PC-9 (cell line): ENCODE data around the gene BTNL8. TPM values are rescaled to one million over a fixed set of nuclear protein-coding genes. Genes with fewer than 3 reads are reported as not detected.
"Not testable (repeated sequence)": the region's sequence is repeated elsewhere in the genome, so short reads cannot be mapped to it uniquely, and the experiment has no call there.

Experiments used
- BruUV-seq: library from RNA; stranded (reverse); fragments of 400-500 nt; replicated peaks from 2 replicates; lab custom pipeline; 2021; lab: Mats Ljungman, UMichigan
- CTCF ChIA-PET: fragments of 300-600 bp; sonication (Branson Sonifier 250); formaldehyde crosslinking; loops from one replicate; lab custom pipeline; 2022; ENCODE audit warnings: antibody characterized with exemption; lab: Charles Lee
- POLR2A ChIA-PET: fragments of 300-600 bp; sonication (Branson Sonifier 250); formaldehyde crosslinking; loops from one replicate; lab custom pipeline; 2022; ENCODE audit warnings: antibody characterized with exemption; ENCODE audit not compliant: unreplicated experiment; lab: Charles Lee
- DNase-seq, 2 experiments: peaks; one replicate each; pipeline versions ENCODE4 v3.0.0 to v3.0.0-alpha.2; 2015 to 2022; ENCODE audit warnings: mixed read lengths in 1 of 2
- H2AFZ ChIP-seq: fragments of 200-600 bp; sonication (generic); 2 replicates; pipeline ENCODE4 v1.8.1; 2017; ENCODE audit warnings: antibody characterized with exemption
- H3F3A ChIP-seq: fragments of 200-600 bp; sonication (generic); 2 replicates; pipeline ENCODE4 v1.8.1; 2017; ENCODE audit warnings: antibody characterized with exemption, mild to moderate bottlenecking, low read depth; ENCODE audit not compliant: insufficient read depth
- H3K27ac ChIP-seq: fragments of 200-600 bp; sonication (generic); 2 replicates; pipeline ENCODE4 v1.6.1; 2016; ENCODE audit warnings: mixed run types
- H3K27me3 ChIP-seq: fragments of 200-600 bp; sonication (generic); 2 replicates; pipeline ENCODE4 v1.6.1; 2016; ENCODE audit warnings: low read depth, mixed run types; ENCODE audit not compliant: insufficient read depth
- H3K36me3 ChIP-seq: fragments of 200-600 bp; sonication (generic); 2 replicates; pipeline ENCODE4 v1.6.1; 2016; ENCODE audit warnings: low read depth, mixed run types
- H3K4me1 ChIP-seq: fragments of 200-600 bp; sonication (generic); replicated peaks from 2 replicates; pipeline ENCODE4 v1.6.1; 2016; ENCODE audit warnings: mixed run types; ENCODE audit not compliant: insufficient read depth
- H3K4me2 ChIP-seq: fragments of 200-600 bp; sonication (generic); 2 replicates; pipeline ENCODE4 v1.6.1; 2017; ENCODE audit warnings: mixed run types
- H3K4me3 ChIP-seq: fragments of 200-600 bp; sonication (generic); 2 replicates; pipeline ENCODE4 v1.6.1; 2016; ENCODE audit warnings: mixed run types
- H3K79me2 ChIP-seq: fragments of 200-600 bp; sonication (generic); 2 replicates; pipeline ENCODE4 v1.6.1; 2017; ENCODE audit warnings: low read depth, mixed run types
- H3K9me2 ChIP-seq: fragments of 200-600 bp; sonication (generic); 2 replicates; pipeline ENCODE4 v1.8.1; 2017; ENCODE audit warnings: mild to moderate bottlenecking; ENCODE audit not compliant: insufficient read depth
- H3K9me3 ChIP-seq: fragments of 200-600 bp; sonication (generic); 2 replicates; pipeline ENCODE4 v1.8.1; 2016; ENCODE audit warnings: low read depth; ENCODE audit not compliant: insufficient read depth
- H4K20me1 ChIP-seq: fragments of 200-600 bp; sonication (generic); 2 replicates; pipeline ENCODE4 v1.8.1; 2017; ENCODE audit not compliant: insufficient read depth
- EZH2 ChIP-seq: fragments of 200-600 bp; sonication (generic); IDR thresholded peaks from 2 replicates; pipeline ENCODE4 v1.8.0; 2017; ENCODE audit warnings: antibody characterized with exemption, low read depth
- intact Hi-C: fragments of 100-400 bp; cut with micrococcal nuclease; formaldehyde crosslinking; loops from one replicate; pipeline ENCODE4 v1.10.0; 2022; ENCODE audit not compliant: unreplicated experiment
- total RNA-seq: library from RNA; stranded (reverse); gene quantifications from 2 replicates; pipeline ENCODE4 v1.2.3, GENCODE V29; 2021
- TF ChIP-seq, protein P1 (sequence below): fragments of 200-600 bp; sonication (generic); conservative IDR thresholded peaks from 2 replicates; pipeline ENCODE4 v1.6.1; 2017; ENCODE audit warnings: mixed run types, antibody characterized with exemption, mild to moderate bottlenecking, moderate library complexity

The BTNL8 gene
- total RNA-seq, 1 experiment from 2014 or later, result not detected

- Histone ChIP-seq H3K4me2 (no peak overlapping the region), H3K27ac (no peak overlapping the region), H3K36me3 (no peaks in the 10 kb centered on the region), H2AFZ (no peak overlapping the region), H3F3A (no peaks in the 10 kb centered on the region), H3K9me2 (no peaks in the 10 kb centered on the region), H3K9me3 (no peaks in the 10 kb centered on the region), H3K4me3 (no peak overlapping the region), H3K79me2 (no peaks in the 10 kb centered on the region), H4K20me1 (no peaks in the 10 kb centered on the region), H3K27me3 (no peaks in the 10 kb centered on the region), H3K4me1 (no peaks in the 10 kb centered on the region)
- ChIA-PET CTCF (no interaction called here), POLR2A (no interaction called here)
- BruUV-seq, result no TSS peak
- TF ChIP-seq, protein P1, sequence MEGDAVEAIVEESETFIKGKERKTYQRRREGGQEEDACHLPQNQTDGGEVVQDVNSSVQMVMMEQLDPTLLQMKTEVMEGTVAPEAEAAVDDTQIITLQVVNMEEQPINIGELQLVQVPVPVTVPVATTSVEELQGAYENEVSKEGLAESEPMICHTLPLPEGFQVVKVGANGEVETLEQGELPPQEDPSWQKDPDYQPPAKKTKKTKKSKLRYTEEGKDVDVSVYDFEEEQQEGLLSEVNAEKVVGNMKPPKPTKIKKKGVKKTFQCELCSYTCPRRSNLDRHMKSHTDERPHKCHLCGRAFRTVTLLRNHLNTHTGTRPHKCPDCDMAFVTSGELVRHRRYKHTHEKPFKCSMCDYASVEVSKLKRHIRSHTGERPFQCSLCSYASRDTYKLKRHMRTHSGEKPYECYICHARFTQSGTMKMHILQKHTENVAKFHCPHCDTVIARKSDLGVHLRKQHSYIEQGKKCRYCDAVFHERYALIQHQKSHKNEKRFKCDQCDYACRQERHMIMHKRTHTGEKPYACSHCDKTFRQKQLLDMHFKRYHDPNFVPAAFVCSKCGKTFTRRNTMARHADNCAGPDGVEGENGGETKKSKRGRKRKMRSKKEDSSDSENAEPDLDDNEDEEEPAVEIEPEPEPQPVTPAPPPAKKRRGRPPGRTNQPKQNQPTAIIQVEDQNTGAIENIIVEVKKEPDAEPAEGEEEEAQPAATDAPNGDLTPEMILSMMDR, result no peak
- TF ChIP-seq EZH2, result no peak
- DNase-seq, result no peak
- intact Hi-C loops, result no loop called here
Observed at GRCh38 chr5:180875860-180876426, 23.0 kb upstream of the BTNL8 start.

DNA sequence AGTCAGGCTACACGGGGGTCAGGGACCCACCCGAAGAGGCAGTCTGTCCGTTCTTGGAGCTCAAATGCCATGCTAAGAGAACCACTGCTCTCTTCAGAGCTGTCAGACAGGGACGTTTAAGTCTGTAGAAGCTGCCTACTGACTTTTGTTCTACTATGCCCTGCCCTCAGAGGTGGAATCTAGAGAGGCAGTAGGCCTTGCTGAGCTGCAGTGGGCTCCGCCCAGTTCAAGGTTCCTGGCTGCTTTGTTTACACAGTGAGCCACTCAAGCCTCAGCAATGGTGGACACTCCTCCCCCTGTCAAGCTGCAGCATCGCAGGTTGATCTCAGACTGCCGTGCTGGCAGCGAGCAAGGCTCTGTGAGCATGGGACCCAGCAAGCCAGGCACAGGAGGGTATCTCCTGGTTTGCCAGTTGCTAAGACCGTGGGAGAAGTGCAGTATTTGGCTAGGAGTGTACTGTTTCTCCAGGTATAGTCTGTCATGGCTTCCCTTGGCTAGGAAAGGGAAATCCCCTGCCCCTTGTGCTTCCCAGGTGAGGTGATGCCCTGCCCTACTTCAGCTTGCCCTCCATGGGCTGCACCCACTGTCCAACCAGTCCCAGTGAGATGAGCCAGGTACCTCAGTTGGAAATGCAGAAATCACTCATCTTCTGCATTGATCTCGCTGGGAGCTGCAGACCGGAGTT is 13.0 kb upstream of the BTNL8 start:
- POLR2A ChIA-PET, result interaction anchor here (0.7 kb wide), 1 partner anchor 535 kb away, joined by 4 read pairs; no protein-coding TSS in a partner anchor
- H3K27ac ChIP-seq, CTCF ChIA-PET: not testable (repeated sequence)

GRCh38 chr5:180889381-180889780 is 9.6 kb upstream of the BTNL8 start:
- no peak for DNase-seq
- TF ChIP-seq EZH2, result no peak
- TF ChIP-seq, protein P1, result no peak
- no peaks in the 10 kb centered on the region for H3K4me1 ChIP-seq
- H3K27ac ChIP-seq, result no peak overlapping the region
- H3K79me2 ChIP-seq, result no peaks in the 10 kb centered on the region
- no peaks in the 10 kb centered on the region for H3K36me3 ChIP-seq
- no peak overlapping the region for H3K4me2 ChIP-seq
- no peaks in the 10 kb centered on the region for H3F3A ChIP-seq
- POLR2A ChIA-PET, result interaction anchor here (0.7 kb wide), 1 partner anchor 34 kb away, joined by 9 read pairs; no protein-coding TSS in a partner anchor
- peaks cover 17% of the 10 kb centered on the region for H3K27me3 ChIP-seq
- H3K9me3 ChIP-seq, result no peaks in the 10 kb centered on the region
- H3K9me2 ChIP-seq, result no peaks in the 10 kb centered on the region
- CTCF ChIA-PET, result no interaction called here
- no TSS peak for BruUV-seq
- no peaks in the 10 kb centered on the region for H4K20me1 ChIP-seq
- H3K4me3 ChIP-seq, result no peak overlapping the region
- H2AFZ ChIP-seq, result no peak overlapping the region
- intact Hi-C loops, result no loop called here

More for the DNA sequence above, 13.0 kb upstream of the BTNL8 start:
- H3F3A ChIP-seq, H3K36me3 ChIP-seq, H3K79me2 ChIP-seq, H3K4me1 ChIP-seq, intact Hi-C loops, H3K9me3 ChIP-seq, BruUV-seq, H3K4me3 ChIP-seq, H3K27me3 ChIP-seq, H4K20me1 ChIP-seq, H3K9me2 ChIP-seq, H2AFZ ChIP-seq: not testable (repeated sequence)
- peak; percentile 73 for DNase-seq
- peak overlapping the region; percentile 66 for H3K4me2 ChIP-seq

- H3K9me2 ChIP-seq, intact Hi-C loops, H3K36me3 ChIP-seq, H3K9me3 ChIP-seq, CTCF ChIA-PET, H3K4me3 ChIP-seq, BruUV-seq, H3K27ac ChIP-seq, H3K4me2 ChIP-seq, H3K4me1 ChIP-seq, H3F3A ChIP-seq, DNase-seq, H3K79me2 ChIP-seq, H4K20me1 ChIP-seq, H2AFZ ChIP-seq: not testable (repeated sequence)
- H3K27me3 ChIP-seq, result peaks cover 30% of the 10 kb centered on the region; the same call in 1 of the 2 replicates
- POLR2A ChIA-PET, result interaction anchor here (0.6 kb wide), 1 partner anchor 10 kb away, joined by 3 read pairs; no protein-coding TSS in a partner anchor
Observed at GRCh38 chr5:180895330-180895729, 3.6 kb upstream of the BTNL8 start.
